A549 treated with RU486 at 1 μM for 4 hours (cell line): ENCODE data around the gene AIP. TPM values are rescaled to one million over a fixed set of nuclear protein-coding genes. Genes with fewer than 3 reads are reported as not detected.

Experiments used
- total RNA-seq: library from RNA; stranded (reverse); fragments of 200-300 nt; extraction: Qiagen RNA extraction; gene quantifications from 5 replicates; pipeline ENCODE4 v1.2.3, GENCODE V29; 2022; ENCODE audit warnings: low read depth

Gene AIP
- 42.9 to 51.5 TPM (median 47.9 TPM) in 5 replicates for total RNA-seq

GRCh38 chr11:67482827-67483798 lies at the start of gene AIP:
AIP (plus strand) TSS chr11:67483026; CDS start chr11:67483159, 133 bp downstream.

DNA sequence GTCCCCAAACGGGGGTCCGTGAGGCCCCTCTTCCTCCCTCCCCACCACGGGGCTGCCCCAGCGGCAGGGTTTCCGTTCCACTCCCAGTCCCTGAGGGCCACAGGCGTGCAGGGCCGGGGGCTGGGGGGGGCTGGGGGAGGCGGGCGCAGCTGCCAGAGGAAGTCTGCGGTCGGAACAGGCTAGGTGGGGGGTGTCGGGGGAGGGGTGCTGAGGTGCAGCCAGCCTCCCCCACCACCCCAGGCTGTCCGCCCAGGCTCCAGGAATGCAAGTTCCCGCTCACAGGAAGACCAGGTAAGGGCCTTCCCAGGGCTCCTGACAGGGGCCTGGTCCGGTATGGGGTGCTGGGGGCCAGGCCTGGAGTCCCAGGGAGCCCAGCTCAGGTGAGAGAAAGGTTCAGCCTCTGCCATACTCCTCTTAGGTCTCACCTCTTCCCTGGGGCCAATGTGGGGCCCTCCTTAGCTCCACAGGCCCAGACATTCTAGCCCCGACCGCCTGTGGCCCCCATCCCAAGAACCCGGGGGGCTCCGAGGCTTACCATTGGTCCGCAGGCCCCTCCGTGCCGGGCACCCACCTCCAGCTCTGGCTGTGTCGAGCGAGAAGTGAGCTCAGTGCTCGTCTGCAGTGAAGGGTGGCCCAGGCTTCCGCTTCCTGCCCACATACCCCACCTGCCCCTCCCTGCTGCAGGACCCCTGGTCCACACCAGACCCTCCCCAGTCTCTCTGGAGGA lies 45.6 kb upstream of the AIP start, which contains the start of gene PTPRCAP:
PTPRCAP (minus strand) TSS at position 601 of the 727 bp plus-strand sequence; CDS start at position 538, 63 bp downstream.

DNA sequence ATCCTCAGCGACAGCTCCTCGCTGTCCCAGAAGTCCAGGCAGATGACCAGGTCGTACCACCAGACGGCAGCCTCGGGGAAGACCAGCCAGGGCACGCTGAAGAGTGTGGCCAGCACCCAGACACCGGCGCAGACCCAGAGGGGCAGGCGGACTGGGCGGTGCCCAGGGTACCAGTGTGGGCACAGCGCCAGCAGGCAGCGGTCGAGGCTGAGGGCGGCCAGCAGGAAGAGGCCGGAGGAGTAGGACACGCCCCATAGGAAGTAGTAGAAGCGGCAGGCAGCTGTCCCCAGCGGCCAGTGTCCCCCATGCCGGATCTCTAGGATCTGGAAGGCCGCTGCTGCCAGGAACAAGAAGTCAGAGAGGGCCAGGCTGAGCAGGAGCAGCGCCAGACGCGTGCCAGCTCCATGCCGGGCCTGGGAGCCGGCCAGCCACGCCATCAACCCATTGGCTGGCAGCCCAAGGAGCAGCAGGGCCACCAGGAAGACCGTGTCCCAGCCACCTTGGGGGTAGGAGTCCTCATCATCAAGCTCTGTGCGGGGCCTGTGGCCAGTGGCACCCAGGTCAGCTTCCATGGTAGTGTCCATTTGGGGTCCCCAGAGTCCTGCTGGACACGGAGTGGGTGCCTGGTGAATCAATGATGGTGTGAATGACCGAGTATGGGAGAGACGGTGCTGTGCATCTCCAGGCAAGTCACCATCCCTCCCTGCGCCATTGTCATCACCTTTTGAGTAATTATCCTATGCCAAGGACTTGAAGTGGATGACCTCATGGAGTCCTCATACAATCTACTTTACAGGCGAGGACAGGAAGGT lies 30.5 kb upstream of the AIP start, which contains the start of gene GPR152:
GPR152 (minus strand) TSS at position 589 of the 812 bp plus-strand sequence; CDS start at position 584, 5 bp downstream.

GRCh38 chr11:67455054-67455453 lies 27.8 kb upstream of the AIP start, which contains the start of gene CABP4:
CABP4 (plus strand) TSS chr11:67455354; CDS start chr11:67455424, 70 bp downstream.

GRCh38 chr11:67468759-67469507 lies 13.9 kb upstream of the AIP start, which contains the start of gene TMEM134:
TMEM134 (minus strand) TSS chr11:67469251; CDS start chr11:67469192, 59 bp downstream.

GRCh38 chr11:67504950-67505581 lies 22.2 kb downstream of the AIP start, which contains the start of gene PITPNM1:
PITPNM1 (minus strand) TSS chr11:67505363; CDS start chr11:67504180, 1,183 bp downstream.

GRCh38 chr11:67507864-67508485 lies 25.1 kb downstream of the AIP start, which contains the start of gene CDK2AP2:
CDK2AP2 (minus strand) TSS chr11:67508162; CDS start chr11:67508082, 80 bp downstream.

GRCh38 chr11:67522844-67523555 lies 40.2 kb downstream of the AIP start, which contains the start of gene CABP2:
CABP2 (minus strand) TSS chr11:67523446; CDS start chr11:67523326, 120 bp downstream.

Other genes starting within 250 kb of the AIP start
- gene GRK2, start 216.6 kb upstream of the AIP start, total RNA-seq, result 26.2 to 41.9 TPM (median 37.9 TPM) in 5 replicates
- gene ANKRD13D, start 193.7 kb upstream of the AIP start, total RNA-seq, result 18.9 to 30.0 TPM (median 26.2 TPM) in 5 replicates
- 14.9 to 26.6 TPM (median 24.6 TPM) in 5 replicates for gene SSH3, start 179.5 kb upstream of the AIP start, total RNA-seq
- gene POLD4, start 129.5 kb upstream of the AIP start, total RNA-seq, result 196 to 260 TPM (median 237 TPM) in 5 replicates
- 40.0 to 52.6 TPM (median 45.1 TPM) in 5 replicates for gene CLCF1, start 109.4 kb upstream of the AIP start, total RNA-seq
- gene RAD9A, start 91.0 kb upstream of the AIP start, total RNA-seq, result 21.5 to 36.9 TPM (median 32.9 TPM) in 5 replicates
- gene PPP1CA, start 81.2 kb upstream of the AIP start, total RNA-seq, result 270 to 307 TPM (median 296 TPM) in 5 replicates
- gene TBC1D10C, start 78.9 kb upstream of the AIP start, total RNA-seq, result 0.13 to 0.17 TPM (median 0.14 TPM) in 4 of 5 replicates, not detected in the other
- gene CARNS1, start 67.3 kb upstream of the AIP start, total RNA-seq, result 0.08 to 0.20 TPM (median 0.13 TPM) in 5 replicates
- gene RPS6KB2, start 54.5 kb upstream of the AIP start, total RNA-seq, result 39.7 to 51.6 TPM (median 50.4 TPM) in 5 replicates
- gene PTPRCAP, start 45.3 kb upstream of the AIP start, total RNA-seq, result 0.22 to 0.33 TPM (median 0.30 TPM) in 5 replicates
- gene CORO1B, start 39.5 kb upstream of the AIP start, total RNA-seq, result 45.4 to 58.5 TPM (median 55.9 TPM) in 5 replicates
- 0.08 TPM in 1 of 5 replicates, not detected in the others for gene GPR152, start 30.3 kb upstream of the AIP start, total RNA-seq
- gene CABP4, start 27.7 kb upstream of the AIP start, total RNA-seq, result not detected in 5 replicates
- gene TMEM134, start 13.8 kb upstream of the AIP start, total RNA-seq, result 40.8 to 73.9 TPM (median 62.8 TPM) in 5 replicates
- gene PITPNM1, start 22.3 kb downstream of the AIP start, total RNA-seq, result 30.3 to 60.6 TPM (median 48.4 TPM) in 5 replicates
- 60.3 to 99.6 TPM (median 91.5 TPM) in 5 replicates for gene CDK2AP2, start 25.1 kb downstream of the AIP start, total RNA-seq
- not detected in 5 replicates for gene CABP2, start 40.4 kb downstream of the AIP start, total RNA-seq
- 1,410 to 1,790 TPM (median 1,699 TPM) in 5 replicates for gene GSTP1, start 100.8 kb downstream of the AIP start, total RNA-seq
- gene NDUFV1, start 123.9 kb downstream of the AIP start, total RNA-seq, result 131 to 152 TPM (median 143 TPM) in 5 replicates
- gene NUDT8, start 146.9 kb downstream of the AIP start, total RNA-seq, result 7.1 to 14.7 TPM (median 12.2 TPM) in 5 replicates
- not detected in 5 replicates for gene TBX10, start 156.7 kb downstream of the AIP start, total RNA-seq
- 0.62 to 2.0 TPM (median 1.2 TPM) in 5 replicates for gene ACY3, start 167.7 kb downstream of the AIP start, total RNA-seq
- gene ALDH3B2, start 191.6 kb downstream of the AIP start, total RNA-seq, result not detected in 5 replicates